Measurements from ENCODE around the gene AP3B1. TPM values are rescaled to one million over a fixed set of nuclear protein-coding genes. Genes with fewer than 3 reads are reported as not detected.

The AP3B1 gene
- total and polyA plus RNA-seq, 2 of the 8 experiments (the other 6 are each of a cell fraction or from before 2014, with no cell fraction given): 45.8 to 48.3 TPM

GRCh38 chr5:77957516-77957915 lies 337.0 kb downstream of the AP3B1 start:
- WGBS, 2 experiments (ENCODE audit: extremely low coverage in 1 of 2, insufficient coverage in 1 of 2, insufficient read length in 1 of 2, insufficient replicate concordance in 2 of 2, low coverage in 1 of 2, low lambda C conversion rate in 2 of 2, missing lambda C conversion rate in 1 of 2): 4% methylated on average over 20 of the region's 20 CpGs; no CpG with 5 or more reads in 1 of the 2 experiments
- no peak for FAIRE-seq

More at GRCh38 chr5:77957516-77957915, 337.0 kb downstream of the AP3B1 start:
- Histone ChIP-seq H3K18ac (ENCODE audit: extremely low read depth, low read length) (peak overlapping the region; percentile 14; the same call in 1 of the 2 replicates), H3K23ac (ENCODE audit: insufficient read length) (no peak overlapping the region), H3K4me3 (ENCODE audit: extremely low read depth in 1 of 4, insufficient read depth in 2 of 4, low read depth in 3 of 4, low read length in 4 of 4) (peak overlapping the region; percentile 14 to 59 (median 38)), H3K79me2 (ENCODE audit: control insufficient read depth in 1 of 2, insufficient read depth in 2 of 2, low read length in 2 of 2) (no peaks in the 10 kb centered on the region), H2AFZ (ENCODE audit: low read length) (no peak overlapping the region), H3K27me3 (replicated peaks in 1 of 4; ENCODE audit: control insufficient read depth in 3 of 4, extremely low read depth in 1 of 4, insufficient read depth in 3 of 4, low read length in 3 of 4) (peaks cover 13 to 48% (median 38%) of the 10 kb centered on the region in 4 experiments), H2BK12ac (ENCODE audit: low read depth, low read length) (no peak overlapping the region), H3K4ac (replicated peaks; ENCODE audit: insufficient read length, low read depth, low read length) (no peak overlapping the region), H2BK5ac (ENCODE audit: low read depth, low read length) (no peak overlapping the region), H3K23me2 (ENCODE audit: low read depth, low read length) (peaks cover 3% of the 10 kb centered on the region; the same call in 1 of the 2 replicates), H2BK15ac (ENCODE audit: low read length) (no peak overlapping the region), H3K79me1 (ENCODE audit: low read depth, low read length) (no peaks in the 10 kb centered on the region), H2BK120ac (replicated peaks; ENCODE audit: low read depth, low read length) (no peak overlapping the region), H3K9me3 (ENCODE audit: insufficient read depth in 2 of 2, low read depth in 1 of 2, low read length in 1 of 2) (no peaks in the 10 kb centered on the region), H3K9ac (replicated peaks in 1 of 4; ENCODE audit: extremely low read depth in 1 of 4, low read depth in 3 of 4, low read length in 3 of 4) (no peak overlapping the region), H2BK20ac (ENCODE audit: low read length) (no peak overlapping the region), H4K20me1 (replicated peaks in 1 of 2; ENCODE audit: control insufficient read depth in 1 of 2, insufficient read depth in 2 of 2, low read length in 2 of 2) (peaks cover 0 to 5% of the 10 kb centered on the region in 2 experiments), H2AK5ac (ENCODE audit: low read depth, low read length) (no peak overlapping the region), H4K5ac (ENCODE audit: insufficient read length, low read depth, low read length) (no peak overlapping the region), H3K27ac (ENCODE audit: low read depth, low read length) (no peak overlapping the region), H3K36me3 (ENCODE audit: control insufficient read depth in 2 of 4, insufficient read depth in 4 of 4, low read length in 3 of 4) (no peaks in the 10 kb centered on the region), H4K91ac (replicated peaks; ENCODE audit: insufficient read length, low read length) (no peak overlapping the region), H3K14ac (ENCODE audit: insufficient read length) (no peak overlapping the region), H4K8ac (ENCODE audit: extremely low read depth, insufficient read depth, low read length) (peak overlapping the region; percentile 18; the same call in 1 of the 2 replicates), H3K4me2 (ENCODE audit: insufficient read depth in 1 of 2, low read depth in 2 of 2, low read length in 2 of 2) (peak overlapping the region; percentile 56 to 82), H3K4me1 (replicated peaks in 1 of 4; ENCODE audit: control insufficient read depth in 3 of 4, insufficient read depth in 4 of 4, low read length in 3 of 4) (peaks cover 6 to 16% (median 10%) of the 10 kb centered on the region in 4 experiments; a peak in 6 of 7 replicates), H3K56ac (replicated peaks; ENCODE audit: insufficient read length, low read depth, low read length) (no peak overlapping the region)
- ChIA-PET CTCF (ENCODE audit: partially characterized antibody) (interaction anchor here (0.6 to 2.1 kb wide), 9 partner anchors 14 to 388 kb away, joined by 3 to 5 read pairs (median 3); no protein-coding TSS in a partner anchor), POLR2A (ENCODE audit: partially characterized antibody) (interaction anchor here (1.6 kb wide), 1 partner anchor 28 kb away, joined by 3 read pairs; no protein-coding TSS in a partner anchor)
- DNase-seq (ENCODE audit: low read depth in 1 of 2, low spot score in 2 of 2): peak in 1 of 2 experiments; percentile 65
- no peak for TF ChIP-seq KDM5A (IDR thresholded peaks at IDR 0.05; ENCODE audit: low read length)
- no peak for TF ChIP-seq CHD1 (IDR thresholded peaks at IDR 0.05; ENCODE audit: low read depth, low read length)
- TF ChIP-seq TBP (IDR thresholded peaks at IDR 0.05; ENCODE audit: low read depth, low read length): peak; percentile 39; the same call in 1 of the 2 replicates
- TF ChIP-seq EZH2 (IDR thresholded peaks at IDR 0.05; ENCODE audit: low read depth, low read length, severe bottlenecking): peak; percentile 58
- no peak for TF ChIP-seq CHD2 (IDR thresholded peaks at IDR 0.05; ENCODE audit: low read length)
- TF ChIP-seq YY1 (IDR thresholded peaks at IDR 0.05; ENCODE audit: low read depth, low read length): peak; percentile 33; the same call in 1 of the 2 replicates
- no peak for TF ChIP-seq TAF1 (IDR thresholded peaks at IDR 0.05; ENCODE audit: low read depth, low read length)
- TF ChIP-seq KDM4A (IDR thresholded peaks at IDR 0.05; ENCODE audit: low read depth, low read length, severe bottlenecking): peak; percentile 31

All from H1 (cell line).